HUES6 (cell line): ENCODE results near the gene TAS2R1.

ENCODE experiments used
- H3K27ac ChIP-seq: 2 replicates; pipeline ENCODE4 v1.7.0; 2013; ENCODE audit warnings: low read depth, mild to moderate bottlenecking, low read length, inconsistent platforms
- H3K27me3 ChIP-seq: 2 replicates; pipeline ENCODE4 v1.6.1; 2013; ENCODE audit warnings: low read length; ENCODE audit not compliant: control insufficient read depth, insufficient read depth
- H3K36me3 ChIP-seq: 2 replicates; pipeline ENCODE4 v1.6.1; 2013; ENCODE audit warnings: low read length; ENCODE audit not compliant: control insufficient read depth, insufficient read depth
- H3K4me1 ChIP-seq: 2 replicates; pipeline ENCODE4 v1.6.1; 2013; ENCODE audit warnings: low read length; ENCODE audit not compliant: control insufficient read depth, insufficient read depth
- H3K4me3 ChIP-seq: 2 replicates; pipeline ENCODE4 v1.5.1; 2013; ENCODE audit warnings: low read depth, low read length
- H3K9ac ChIP-seq: one replicate; pipeline ENCODE4 v1.6.1; 2013; ENCODE audit warnings: mild to moderate bottlenecking, low read length
- H3K9me3 ChIP-seq: 2 replicates; pipeline ENCODE4 v1.6.1; 2013; ENCODE audit warnings: low read depth, low read length; ENCODE audit not compliant: control insufficient read depth, insufficient read depth

Gene TAS2R1

GRCh38 chr5:9623661-9624060 lies 6.5 kb downstream of the TAS2R1 start:
- H3K36me3 ChIP-seq: no peaks in the 10 kb centered on the region
- H3K4me1 ChIP-seq: no peaks in the 10 kb centered on the region
- H3K9me3 ChIP-seq: no peaks in the 10 kb centered on the region
- H3K27me3 ChIP-seq: no peaks in the 10 kb centered on the region
- no peak overlapping the region for H3K4me3 ChIP-seq
- H3K27ac ChIP-seq: no peak overlapping the region
- H3K9ac ChIP-seq: no peak overlapping the region

DNA sequence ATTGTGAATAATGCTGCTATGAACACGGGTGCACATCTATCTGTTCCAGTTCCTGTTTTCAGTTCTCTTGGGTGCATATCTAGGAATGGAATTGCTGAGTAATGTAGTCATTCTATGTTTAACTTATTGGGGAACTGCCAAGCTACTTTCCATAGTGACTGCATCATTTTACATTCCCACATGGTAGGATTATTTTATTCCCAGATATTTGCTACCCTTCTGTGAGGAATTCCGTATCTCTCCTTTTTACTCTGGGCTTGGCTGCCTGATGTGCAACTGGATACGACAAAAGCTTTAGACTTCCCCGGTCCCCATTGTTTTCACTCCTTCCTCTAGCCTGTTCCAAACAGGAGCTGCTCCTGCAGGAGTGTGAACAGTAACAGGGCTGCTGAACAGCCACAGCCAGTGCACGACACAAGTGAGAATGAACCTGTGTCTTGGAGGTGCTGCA lies 7.2 kb downstream of the TAS2R1 start:
- no peaks in the 10 kb centered on the region for H3K9me3 ChIP-seq
- no peaks in the 10 kb centered on the region for H3K27me3 ChIP-seq
- H3K9ac ChIP-seq: no peak overlapping the region
- no peak overlapping the region for H3K27ac ChIP-seq
- no peaks in the 10 kb centered on the region for H3K36me3 ChIP-seq
- H3K4me3 ChIP-seq: no peak overlapping the region
- no peaks in the 10 kb centered on the region for H3K4me1 ChIP-seq

GRCh38 chr5:9621379-9621903 lies 8.7 kb downstream of the TAS2R1 start:
- Histone ChIP-seq H3K4me3 (no peak overlapping the region), H3K9ac (no peak overlapping the region), H3K36me3 (no peaks in the 10 kb centered on the region), H3K27me3 (no peaks in the 10 kb centered on the region), H3K27ac (no peak overlapping the region), H3K4me1 (peaks cover 2% of the 10 kb centered on the region; the same call in 1 of the 2 replicates), H3K9me3 (no peaks in the 10 kb centered on the region)

DNA sequence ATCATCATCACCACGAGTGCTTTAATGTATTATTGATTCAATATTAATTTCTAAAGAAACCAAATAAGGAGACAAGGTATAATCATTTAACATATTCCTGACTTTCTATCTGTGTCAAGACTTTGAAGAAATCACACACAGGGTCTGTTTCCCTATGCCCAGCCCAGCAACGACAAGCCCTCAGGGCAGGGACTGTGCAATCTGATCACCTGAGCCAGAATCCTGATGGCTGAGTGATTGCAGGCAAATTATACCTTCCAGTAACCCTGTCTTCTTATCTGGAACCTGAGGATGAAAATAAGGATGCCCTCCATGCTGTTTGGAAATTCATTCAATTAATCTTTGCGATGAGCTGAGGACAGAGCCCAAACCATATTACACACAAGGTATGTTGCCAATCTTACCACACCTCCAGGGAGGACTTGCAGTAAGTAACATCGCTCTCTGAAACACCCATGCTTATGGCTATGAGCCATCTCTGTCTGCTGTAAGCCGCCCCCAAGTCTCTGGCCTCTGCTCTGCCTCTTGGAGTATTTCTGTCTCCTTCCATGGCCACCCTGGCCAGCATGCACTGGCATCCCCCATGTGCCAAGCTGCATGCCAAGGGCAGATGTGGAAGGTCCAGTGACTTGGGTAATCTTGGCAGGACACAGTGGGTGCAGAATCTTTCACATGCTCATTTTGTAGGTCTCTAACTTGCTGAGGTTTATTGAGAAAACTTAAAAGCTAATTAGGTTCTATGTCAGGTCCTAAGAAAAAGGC lies 10.6 kb downstream of the TAS2R1 start:
- H3K4me3 ChIP-seq: no peak overlapping the region
- H3K9me3 ChIP-seq: no peaks in the 10 kb centered on the region
- no peaks in the 10 kb centered on the region for H3K27me3 ChIP-seq
- no peak overlapping the region for H3K9ac ChIP-seq
- H3K36me3 ChIP-seq: no peaks in the 10 kb centered on the region
- no peak overlapping the region for H3K27ac ChIP-seq
- peaks cover 2% of the 10 kb centered on the region; the same call in 1 of the 2 replicates for H3K4me1 ChIP-seq

GRCh38 chr5:9617739-9618504 lies 12.2 kb downstream of the TAS2R1 start:
- Histone ChIP-seq H3K9ac (no peak overlapping the region), H3K9me3 (no peaks in the 10 kb centered on the region), H3K27ac (no peak overlapping the region), H3K36me3 (no peaks in the 10 kb centered on the region), H3K4me3 (no peak overlapping the region), H3K4me1 (peaks cover 2% of the 10 kb centered on the region; the same call in 1 of the 2 replicates), H3K27me3 (no peaks in the 10 kb centered on the region)

- Histone ChIP-seq H3K4me3 (no peak overlapping the region), H3K27ac (no peak overlapping the region), H3K4me1 (peaks cover 2% of the 10 kb centered on the region; the same call in 1 of the 2 replicates), H3K27me3 (no peaks in the 10 kb centered on the region), H3K36me3 (no peaks in the 10 kb centered on the region), H3K9me3 (no peaks in the 10 kb centered on the region), H3K9ac (no peak overlapping the region)
Measured at GRCh38 chr5:9617221-9617620, 12.9 kb downstream of the TAS2R1 start.

- Histone ChIP-seq H3K27me3 (no peaks in the 10 kb centered on the region), H3K4me1 (peaks cover 2% of the 10 kb centered on the region; the same call in 1 of the 2 replicates), H3K4me3 (no peak overlapping the region), H3K36me3 (no peaks in the 10 kb centered on the region), H3K27ac (no peak overlapping the region), H3K9me3 (no peaks in the 10 kb centered on the region), H3K9ac (no peak overlapping the region)
Measured at GRCh38 chr5:9615331-9615730, 14.8 kb downstream of the TAS2R1 start.

- no peaks in the 10 kb centered on the region for H3K36me3 ChIP-seq
- no peak overlapping the region for H3K4me3 ChIP-seq
- H3K9me3 ChIP-seq: no peaks in the 10 kb centered on the region
- peaks cover 2% of the 10 kb centered on the region; the same call in 1 of the 2 replicates for H3K4me1 ChIP-seq
- no peak overlapping the region for H3K9ac ChIP-seq
- H3K27ac ChIP-seq: no peak overlapping the region
- H3K27me3 ChIP-seq: no peaks in the 10 kb centered on the region
Measured at GRCh38 chr5:9613360-9613759, 16.8 kb downstream of the TAS2R1 start.

DNA sequence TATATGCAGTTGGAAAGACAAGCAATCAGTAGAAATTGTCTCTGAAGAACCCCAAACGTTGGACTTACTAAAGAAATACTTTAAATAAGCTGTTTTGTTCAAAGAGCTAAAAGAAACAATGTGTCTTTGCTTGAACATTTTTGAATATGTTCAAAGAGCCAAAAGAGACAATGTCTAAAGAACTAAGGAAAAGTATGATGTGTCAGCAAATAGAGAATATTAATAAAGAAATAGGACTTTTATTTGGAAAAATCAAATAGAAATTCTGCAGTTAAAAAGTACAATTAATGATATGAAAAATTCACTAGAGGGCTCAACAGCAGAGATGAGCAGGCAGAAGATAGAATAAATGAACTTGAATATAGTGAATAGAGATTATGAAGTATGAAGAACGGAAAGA lies 19.2 kb downstream of the TAS2R1 start:
- no peaks in the 10 kb centered on the region for H3K36me3 ChIP-seq
- no peaks in the 10 kb centered on the region for H3K4me1 ChIP-seq
- H3K9me3 ChIP-seq: no peaks in the 10 kb centered on the region
- H3K27ac ChIP-seq: no peak overlapping the region
- no peak overlapping the region for H3K4me3 ChIP-seq
- no peak overlapping the region for H3K9ac ChIP-seq
- H3K27me3 ChIP-seq: no peaks in the 10 kb centered on the region

GRCh38 chr5:9610364-9610763 lies 19.8 kb downstream of the TAS2R1 start:
- no peak overlapping the region for H3K4me3 ChIP-seq
- H3K27ac ChIP-seq: no peak overlapping the region
- no peaks in the 10 kb centered on the region for H3K4me1 ChIP-seq
- no peaks in the 10 kb centered on the region for H3K27me3 ChIP-seq
- no peaks in the 10 kb centered on the region for H3K36me3 ChIP-seq
- no peaks in the 10 kb centered on the region for H3K9me3 ChIP-seq
- H3K9ac ChIP-seq: no peak overlapping the region

- H3K9ac ChIP-seq: no peak overlapping the region
Measured at GRCh38 chr5:9608093-9608492, 22.1 kb downstream of the TAS2R1 start.

More at GRCh38 chr5:9608093-9608492, 22.1 kb downstream of the TAS2R1 start:
- no peak overlapping the region for H3K27ac ChIP-seq
- no peak overlapping the region for H3K4me3 ChIP-seq
- no peaks in the 10 kb centered on the region for H3K36me3 ChIP-seq
- H3K9me3 ChIP-seq: no peaks in the 10 kb centered on the region
- no peaks in the 10 kb centered on the region for H3K27me3 ChIP-seq
- H3K4me1 ChIP-seq: no peaks in the 10 kb centered on the region
